Keratinocyte (primary cell): Measurements from ENCODE around the gene FARP2.

Experiments
- CTCF ChIP-seq, 3 experiments: IDR thresholded peaks in 1 of 3; conservative IDR thresholded peaks in 1 of 3; optimal IDR thresholded peaks in 1 of 3; 2 replicates in 2 of 3; 3 replicates in 1 of 3; pipeline versions ENCODE3 to v1.5.1; 2011; ENCODE audit warnings: low read length in 3 of 3, mild to moderate bottlenecking in 3 of 3, moderate library complexity in 2 of 3, control low read depth in 1 of 3, inconsistent platforms in 1 of 3; ENCODE audit not compliant: insufficient read depth in 2 of 3; ENCODE audit errors: extremely low read depth in 1 of 3
- EZH2 ChIP-seq: IDR thresholded peaks from one replicate; pipeline ENCODE4 v1.6.1; 2012; ENCODE audit warnings: inconsistent platforms, mild to moderate bottlenecking, low read length, moderate library complexity

- no peak for TF ChIP-seq CTCF (optimal IDR thresholded peaks at IDR 0.05 in 1 of 3, IDR thresholded peaks at IDR 0.05 in 1 of 3, conservative IDR thresholded peaks at IDR 0.05 in 1 of 3; ENCODE audit: extremely low read depth in 1 of 3, insufficient read depth in 2 of 3, low read length in 3 of 3)
- TF ChIP-seq EZH2 = no peak
Measured at GRCh38 chr2:241522477-241522876, 166.4 kb downstream of the FARP2 start.
